Loucy (cell line): ENCODE data around the gene PDE11A.

Experiments used
- EZH2phosphoT487 ChIP-seq: fragments of 200-600 bp; IDR thresholded peaks from 2 replicates; pipeline ENCODE4 v1.6.1; 2018; ENCODE audit warnings: antibody characterized with exemption, mild to moderate bottlenecking, moderate library complexity, borderline replicate concordance
- TF ChIP-seq, protein P1 (sequence below): fragments of 200-600 bp; sonication (generic); conservative IDR thresholded peaks from 2 replicates; pipeline ENCODE4 v1.5.1; 2014; ENCODE audit warnings: mild to moderate bottlenecking, antibody characterized with exemption, low read length

DNA sequence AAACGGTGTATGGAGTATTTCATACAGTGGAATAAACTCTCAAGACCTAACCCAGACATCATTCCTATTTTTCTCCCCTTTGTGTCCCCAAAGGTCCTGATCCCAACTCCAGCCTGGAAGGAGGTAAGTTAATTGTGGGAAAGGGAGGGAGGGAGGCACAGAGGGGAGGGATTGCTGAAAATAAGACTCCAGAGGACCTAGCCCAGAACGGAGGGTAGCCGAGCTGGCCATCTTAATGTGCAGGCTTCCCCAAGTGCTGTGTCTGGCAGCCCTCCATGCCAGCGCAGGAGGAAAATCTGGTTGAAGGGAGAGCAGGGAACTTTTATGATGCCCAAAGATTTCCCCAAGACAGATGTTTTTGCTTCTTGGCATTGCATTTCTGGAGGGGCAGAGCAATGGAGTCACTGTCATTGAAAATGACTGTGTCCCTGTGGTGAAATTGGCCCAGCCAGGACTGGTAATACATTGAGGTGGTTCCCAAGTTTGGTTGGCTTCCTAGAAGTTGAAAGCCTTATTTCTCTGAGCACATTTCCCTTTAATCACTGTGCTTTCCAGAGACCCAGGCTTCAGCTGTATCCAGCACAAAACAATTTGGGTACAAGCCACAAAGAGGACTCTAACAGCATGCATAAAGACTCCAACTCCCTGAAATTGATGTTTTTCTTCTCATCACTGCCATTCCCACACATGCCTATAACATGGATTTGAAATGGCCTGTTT, 477.3 kb downstream of the PDE11A start:
- TF ChIP-seq, protein P1, sequence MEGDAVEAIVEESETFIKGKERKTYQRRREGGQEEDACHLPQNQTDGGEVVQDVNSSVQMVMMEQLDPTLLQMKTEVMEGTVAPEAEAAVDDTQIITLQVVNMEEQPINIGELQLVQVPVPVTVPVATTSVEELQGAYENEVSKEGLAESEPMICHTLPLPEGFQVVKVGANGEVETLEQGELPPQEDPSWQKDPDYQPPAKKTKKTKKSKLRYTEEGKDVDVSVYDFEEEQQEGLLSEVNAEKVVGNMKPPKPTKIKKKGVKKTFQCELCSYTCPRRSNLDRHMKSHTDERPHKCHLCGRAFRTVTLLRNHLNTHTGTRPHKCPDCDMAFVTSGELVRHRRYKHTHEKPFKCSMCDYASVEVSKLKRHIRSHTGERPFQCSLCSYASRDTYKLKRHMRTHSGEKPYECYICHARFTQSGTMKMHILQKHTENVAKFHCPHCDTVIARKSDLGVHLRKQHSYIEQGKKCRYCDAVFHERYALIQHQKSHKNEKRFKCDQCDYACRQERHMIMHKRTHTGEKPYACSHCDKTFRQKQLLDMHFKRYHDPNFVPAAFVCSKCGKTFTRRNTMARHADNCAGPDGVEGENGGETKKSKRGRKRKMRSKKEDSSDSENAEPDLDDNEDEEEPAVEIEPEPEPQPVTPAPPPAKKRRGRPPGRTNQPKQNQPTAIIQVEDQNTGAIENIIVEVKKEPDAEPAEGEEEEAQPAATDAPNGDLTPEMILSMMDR: no peak
- TF ChIP-seq EZH2phosphoT487: no peak
